ENCODE results near the gene BICDL2. TPM values are rescaled to one million over a fixed set of nuclear protein-coding genes. Genes with fewer than 3 reads are reported as not detected.

Gene BICDL2
- total and polyA plus RNA-seq, 9 of the 15 experiments (the other 6 are each of a cell fraction or from before 2014, with no cell fraction given) = 0.09 to 0.28 (median 0.09) TPM; not detected in 6

- no peak for TF ChIP-seq EWSR1 (IDR thresholded peaks at IDR 0.05; ENCODE audit: borderline replicate concordance, low read depth, partially characterized antibody)
- TF ChIP-seq ZNF143 (CRISPR knock-in tag; IDR thresholded peaks at IDR 0.05) = peak; percentile 99
- TF ChIP-seq JUND (IDR thresholded peaks at IDR 0.05; ENCODE audit: borderline replicate concordance, low read depth, low read length) = peak; percentile 73
- TF ChIP-seq JUND (tag; IDR thresholded peaks at IDR 0.05; ENCODE audit: borderline replicate concordance, low read depth, low read length) = no peak; the same call in 2 of the 3 replicates
- TF ChIP-seq GTF2E2 (tag; IDR thresholded peaks at IDR 0.05) = no peak
- TF ChIP-seq ARHGAP35 (IDR thresholded peaks at IDR 0.05; ENCODE audit: partially characterized antibody) = peak; percentile 40
- peak; percentile 87 for TF ChIP-seq MITF (IDR thresholded peaks at IDR 0.05)
- no peak for TF ChIP-seq HMGXB4 (CRISPR knock-in tag; IDR thresholded peaks at IDR 0.05)
- no peak for TF ChIP-seq ELK1 (CRISPR knock-in tag; IDR thresholded peaks at IDR 0.05)
- peak; percentile 95 for TF ChIP-seq ZFX (CRISPR knock-in tag; IDR thresholded peaks at IDR 0.05)
- TF ChIP-seq L3MBTL2 (IDR thresholded peaks at IDR 0.05) = peak; percentile 94
- TF ChIP-seq MED1 (CRISPR knock-in tag; IDR thresholded peaks at IDR 0.05; ENCODE audit: borderline replicate concordance) = no peak
- no peak for TF ChIP-seq EP300 (IDR thresholded peaks at IDR 0.05; ENCODE audit: low read length)
- TF ChIP-seq SNRNP70 (optimal IDR thresholded peaks at IDR 0.05; ENCODE audit: low read depth, low read length) = no peak
- no peak for TF ChIP-seq ZNF134 (CRISPR knock-in tag; conservative IDR thresholded peaks at IDR 0.05)
- TF ChIP-seq EZH2 (IDR thresholded peaks at IDR 0.05; ENCODE audit: borderline replicate concordance, low read depth, low read length) = no peak
- TF ChIP-seq MTA1 (IDR thresholded peaks at IDR 0.05; ENCODE audit: borderline replicate concordance) = 0 out of 2 replicates have a peak, but pooled peaks have one; percentile 23
- no peak for TF ChIP-seq NFE2L1 (tag; IDR thresholded peaks at IDR 0.05; ENCODE audit: borderline replicate concordance, low read depth)
- TF ChIP-seq CBFB (CRISPR knock-in tag; IDR thresholded peaks at IDR 0.05) = peak; percentile 14; the same call in 1 of the 2 replicates
- TF ChIP-seq ZNF282 (CRISPR knock-in tag; IDR thresholded peaks at IDR 0.05) = no peak
- TF ChIP-seq ZNF347 (CRISPR knock-in tag; IDR thresholded peaks at IDR 0.05; ENCODE audit: low read depth) = no peak
- TF ChIP-seq ZBTB34 (CRISPR knock-in tag; IDR thresholded peaks at IDR 0.05) = no peak
- TF ChIP-seq KLF13 (tag; IDR thresholded peaks at IDR 0.05; ENCODE audit: borderline replicate concordance, low read depth) = peak; percentile 33; the same call in 1 of the 2 replicates
These were observed 12.9 kb downstream of the BICDL2 start, which contains the start of the genes HCFC1R1 and THOC6 (continued) for GRCh38 chr16:3023669-3024478.

All from K562 (cell line).